Right renal pelvis (tissue), 4 donors: ENCODE measurements around the gene GMNN. TPM values are rescaled to one million over a fixed set of nuclear protein-coding genes. Genes with fewer than 3 reads are reported as not detected.

Source experiments
- DNase-seq, 4 donors: peaks; one replicate each; pipeline ENCODE4 v3.0.0-alpha.2; 2013; ENCODE audit warnings: low read depth in 4 of 4, low spot score in 3 of 4, missing footprints in 1 of 4
- polyA plus RNA-seq, 4 donors: library from polyadenylated mRNA; unstranded; fragments of 120-200 nt; gene quantifications; one replicate each; pipeline ENCODE4 v1.2.1, GENCODE V29; 2013; ENCODE audit not compliant: insufficient read length in 4 of 4

GMNN gene
- polyA plus RNA-seq, 4 donors, result 56.6 to 62.3 (median 58.9) TPM

GRCh38 chr6:24799541-24799915, 24.8 kb downstream of the GMNN start:
- no peak for DNase-seq

DNA sequence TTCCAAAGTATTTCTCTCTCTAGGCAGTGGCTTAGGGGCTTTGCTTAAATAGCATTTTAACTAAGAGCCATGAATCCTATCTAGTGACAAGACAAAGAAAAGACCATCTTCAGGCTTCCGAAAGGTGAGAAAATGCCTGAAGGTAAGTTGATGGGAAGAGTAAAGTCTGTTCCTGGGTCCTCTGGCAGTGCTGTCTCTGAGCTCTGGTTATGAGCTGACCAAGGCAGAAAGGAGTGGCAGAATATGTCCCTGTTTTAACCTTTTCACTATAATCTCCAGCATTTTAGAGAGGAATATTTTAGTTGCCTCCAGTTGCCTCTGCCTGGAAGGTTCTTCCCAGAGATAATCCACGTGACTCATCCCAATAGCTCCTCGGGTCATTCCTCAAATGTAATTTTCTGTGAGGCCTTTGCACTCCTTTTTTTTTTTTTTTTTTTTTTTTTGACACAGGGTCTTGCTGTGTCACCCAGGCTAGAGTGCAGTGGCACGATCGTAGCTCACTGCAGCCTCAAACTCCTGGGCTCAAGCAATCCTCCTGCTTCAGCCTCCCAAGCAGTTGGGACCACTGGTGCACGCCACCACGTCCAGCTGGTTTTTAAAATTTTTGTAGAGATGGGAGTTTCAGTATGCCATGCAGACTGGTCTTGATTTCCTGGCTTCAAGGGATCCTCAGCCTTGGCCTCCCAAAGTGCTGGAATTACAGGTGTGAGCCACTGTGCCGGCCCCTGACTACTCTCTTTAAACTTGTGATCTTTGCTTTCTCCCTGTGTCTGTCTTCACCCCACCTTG, 27.7 kb downstream of the GMNN start:
- no peak for DNase-seq

- no peak for DNase-seq
Observed at GRCh38 chr6:24807584-24807983, 32.8 kb downstream of the GMNN start.

DNA sequence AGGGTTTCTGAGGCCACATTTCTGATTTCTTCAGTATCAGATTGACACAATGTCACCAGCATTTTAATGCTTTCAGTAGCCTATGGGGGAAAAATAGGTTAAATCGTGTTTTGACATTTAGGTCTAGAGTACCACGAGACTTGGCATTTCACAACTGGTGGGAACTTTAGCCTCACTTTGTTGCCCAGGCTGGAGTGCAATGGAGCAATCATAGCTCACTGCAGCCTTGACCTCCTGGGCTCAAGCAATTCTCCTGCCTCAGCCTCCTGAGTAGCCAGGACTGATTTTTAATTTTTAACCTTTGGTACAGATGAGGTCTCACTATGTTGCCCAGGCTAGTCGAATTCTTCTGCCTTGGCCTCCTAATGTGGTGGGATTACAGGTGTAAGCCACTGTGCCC, 35.0 kb downstream of the GMNN start:
- no peak for DNase-seq

GRCh38 chr6:24818346-24818745, 43.6 kb downstream of the GMNN start:
- DNase-seq, result no peak

DNA sequence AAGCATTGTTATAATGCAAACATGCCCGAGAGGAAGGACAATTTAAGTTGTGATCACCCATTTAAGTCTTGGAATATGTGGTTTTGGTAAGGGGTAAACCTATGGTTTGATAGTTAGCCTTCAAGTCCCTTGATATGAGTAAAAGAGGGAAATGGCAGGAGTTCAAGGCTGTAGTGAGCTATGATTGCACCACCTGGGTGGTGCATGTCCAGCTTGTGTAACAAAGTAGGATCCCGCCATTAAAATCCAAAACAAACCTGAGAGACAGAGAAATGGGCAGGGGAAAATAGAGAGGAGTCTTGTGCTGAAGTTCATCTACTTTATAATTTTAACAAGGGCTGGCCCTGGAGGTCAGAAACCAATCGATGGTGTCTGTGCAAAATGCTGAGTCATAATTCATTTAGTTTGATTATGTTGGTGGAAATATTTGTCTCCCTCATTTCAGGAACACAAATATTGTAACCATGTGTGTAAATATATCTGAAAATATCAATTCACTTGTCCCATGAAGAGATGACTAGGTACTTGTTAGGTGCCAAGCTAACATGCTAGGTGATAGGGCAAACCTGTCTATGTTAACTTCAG, 47.2 kb downstream of the GMNN start:
- DNase-seq, result no peak

DNA sequence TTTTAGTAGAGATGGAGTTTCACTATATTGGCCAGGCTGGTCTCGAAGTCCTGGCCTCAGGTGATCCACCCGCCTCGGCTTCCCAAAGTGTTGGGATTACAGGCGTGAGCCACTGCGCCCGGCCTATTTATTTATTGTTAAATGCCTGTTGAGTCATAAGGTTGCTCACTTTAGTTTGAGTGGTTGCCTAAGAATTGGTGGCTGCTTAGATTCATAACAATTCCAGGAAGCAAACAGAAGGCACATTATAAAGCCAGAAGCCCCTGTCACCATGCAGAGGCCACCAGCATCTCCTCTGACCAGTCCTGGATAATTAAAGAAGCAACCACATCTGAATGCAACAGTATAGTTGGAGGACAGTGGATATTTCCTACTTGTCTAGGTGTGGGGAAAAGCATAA, 48.0 kb downstream of the GMNN start:
- DNase-seq, result no peak

- DNase-seq, result no peak
Observed at GRCh38 chr6:24823185-24823584, 48.4 kb downstream of the GMNN start.

DNA sequence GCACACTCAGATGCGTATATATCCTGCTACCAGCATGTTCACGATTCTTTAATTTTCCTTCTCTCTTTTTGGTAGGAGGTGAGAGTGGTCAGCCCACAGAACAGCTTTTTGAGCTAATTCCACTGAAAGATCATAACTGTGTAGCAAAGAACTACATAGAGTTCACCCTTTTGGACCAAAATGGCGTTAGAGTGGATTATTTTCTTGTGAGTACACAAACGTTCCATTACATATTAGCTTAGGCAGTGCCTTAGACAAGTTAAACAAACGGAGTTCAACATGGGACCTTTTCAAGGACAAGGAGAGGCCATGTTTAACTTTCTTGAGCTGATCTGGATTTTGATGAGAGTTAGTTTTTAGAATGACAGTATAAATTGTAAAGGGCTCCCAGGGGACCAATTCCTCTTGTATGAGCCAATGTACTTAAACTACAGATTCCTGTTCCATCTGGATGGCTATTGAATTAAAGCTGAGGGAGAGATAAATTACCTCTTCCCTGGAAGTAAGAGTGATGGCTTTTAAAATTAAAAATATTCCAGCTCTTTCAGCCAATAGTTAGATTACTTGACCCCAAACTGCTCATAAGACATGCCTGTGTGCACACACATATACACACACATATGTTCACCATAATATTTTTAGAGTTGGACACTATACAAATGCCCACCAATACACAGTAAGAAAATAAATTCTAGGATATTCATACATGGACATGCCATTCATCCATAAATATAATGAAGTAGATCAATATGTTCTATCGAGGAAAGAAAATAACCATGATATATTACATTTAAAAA, 49.6 kb downstream of the GMNN start:
- no peak for DNase-seq

GRCh38 chr6:24825130-24825630, 50.4 kb downstream of the GMNN start:
- DNase-seq, result no peak

- no peak for DNase-seq
Observed at GRCh38 chr6:24827162-24827561, 52.4 kb downstream of the GMNN start.

GRCh38 chr6:24827970-24828369, 53.2 kb downstream of the GMNN start:
- no peak for DNase-seq

DNA sequence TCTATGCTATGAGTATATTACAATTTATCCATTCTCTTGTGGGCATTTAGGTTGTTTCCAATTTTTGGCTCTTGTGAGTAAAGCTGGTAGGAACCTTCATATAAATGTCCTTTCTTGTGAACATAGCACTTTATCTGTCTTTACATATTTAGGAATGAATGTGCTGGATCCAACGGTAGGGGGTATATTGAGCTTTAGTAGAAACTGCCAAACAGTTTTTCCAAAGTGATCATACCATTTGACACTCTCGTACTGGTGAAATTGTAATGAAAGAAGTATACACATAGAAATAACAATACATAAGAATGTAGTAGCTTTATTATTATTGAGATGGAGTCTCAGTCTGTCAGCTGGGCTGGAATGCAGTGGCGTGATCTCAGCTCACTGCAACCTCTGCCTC, 54.9 kb downstream of the GMNN start:
- no peak for DNase-seq

GRCh38 chr6:24831771-24832716, 57.3 kb downstream of the GMNN start:
- DNase-seq, result no peak

DNA sequence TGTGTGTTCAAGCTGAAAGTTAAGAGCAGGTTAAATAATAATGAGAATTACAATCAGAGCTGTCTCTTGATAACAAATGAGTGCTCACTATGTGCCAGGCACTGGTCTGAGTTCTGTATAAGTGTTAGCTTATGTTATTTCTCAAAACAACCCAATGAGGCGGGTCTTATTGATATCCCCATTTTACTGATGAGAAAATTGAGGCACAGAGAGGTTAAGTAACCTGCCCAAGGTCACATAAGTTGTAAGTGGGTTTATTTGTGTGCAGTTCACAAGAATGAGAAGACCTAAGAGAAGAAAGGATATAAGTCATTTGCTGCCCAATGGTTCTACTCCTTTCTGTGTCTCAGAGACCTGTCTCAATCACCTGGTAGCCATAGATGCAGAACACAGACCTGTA, 58.1 kb downstream of the GMNN start:
- DNase-seq, result no peak

GRCh38 chr6:24833711-24834386, 59.1 kb downstream of the GMNN start:
- no peak for DNase-seq
